OCI-LY7 (cell line): ENCODE results near the gene MAML3. TPM values are rescaled to one million over a fixed set of nuclear protein-coding genes. Genes with fewer than 3 reads are reported as not detected.
A peak's percentile ranks its signal among the peaks of the same experiment; 100 is the strongest.

Experiments used
- BruUV-seq: library from RNA; stranded (reverse); fragments of 400-500 nt; replicated peaks from 2 replicates; lab custom pipeline; 2021; lab: Mats Ljungman, UMichigan
- CTCF ChIA-PET: fragments of 300-600 bp; sonication (Branson Sonifier 250); formaldehyde crosslinking; loops from one replicate; lab custom pipeline; 2022; ENCODE audit warnings: antibody characterized with exemption; ENCODE audit not compliant: unreplicated experiment; lab: Charles Lee
- POLR2A ChIA-PET: fragments of 300-600 bp; sonication (Branson Sonifier 250); formaldehyde crosslinking; loops from one replicate; lab custom pipeline; 2022; ENCODE audit warnings: antibody characterized with exemption; lab: Charles Lee
- DNase-seq: peaks from one replicate; pipeline ENCODE4 v3.0.0-alpha.2; 2015; ENCODE audit warnings: low spot score
- H2AFZ ChIP-seq: fragments of 200-600 bp; sonication (generic), shearing (Covaris generic); 2 replicates; pipeline ENCODE4 v1.6.1; 2014; ENCODE audit warnings: mild to moderate bottlenecking, antibody characterized with exemption, low read length, moderate library complexity
- H3K27ac ChIP-seq: fragments of 200-600 bp; sonication (generic); 2 replicates; pipeline ENCODE4 v1.5.1; 2014; ENCODE audit warnings: mixed run types, low read depth, mild to moderate bottlenecking, moderate library complexity, low read length, inconsistent platforms; ENCODE audit not compliant: poor library complexity, severe bottlenecking
- H3K36me3 ChIP-seq: fragments of 200-600 bp; sonication (generic); 2 replicates; pipeline ENCODE4 v1.6.1; 2014; ENCODE audit warnings: mild to moderate bottlenecking, antibody characterized with exemption, low read length, moderate library complexity, mixed read lengths; ENCODE audit not compliant: insufficient read depth
- H3K4me1 ChIP-seq: fragments of 200-600 bp; sonication (generic); 2 replicates; pipeline ENCODE4 v1.5.1; 2014; ENCODE audit warnings: mild to moderate bottlenecking, low read length; ENCODE audit not compliant: insufficient read depth, poor library complexity, severe bottlenecking
- H3K4me2 ChIP-seq: fragments of 200-600 bp; sonication (generic); 2 replicates; pipeline ENCODE4 v1.6.1; 2014; ENCODE audit warnings: mild to moderate bottlenecking, low read length
- H3K4me3 ChIP-seq: fragments of 200-600 bp; sonication (generic); 2 replicates; pipeline ENCODE4 v1.5.1; 2014; ENCODE audit warnings: mild to moderate bottlenecking, low read depth, low read length; ENCODE audit not compliant: poor library complexity, severe bottlenecking
- H3K79me2 ChIP-seq: fragments of 200-600 bp; sonication (generic); 2 replicates; pipeline ENCODE4 v1.6.1; 2016; ENCODE audit warnings: low read depth, mild to moderate bottlenecking, low read length, moderate library complexity, mixed read lengths; ENCODE audit not compliant: insufficient read depth
- H3K9me2 ChIP-seq: fragments of 200-600 bp; sonication (generic); 2 replicates; pipeline ENCODE4 v1.6.1; 2016; ENCODE audit warnings: mild to moderate bottlenecking, low read length, mixed read lengths; ENCODE audit not compliant: insufficient read depth
- H3K9me3 ChIP-seq: fragments of 200-600 bp; sonication (generic); 2 replicates; pipeline ENCODE4 v1.6.1; 2014; ENCODE audit warnings: mild to moderate bottlenecking, mixed run types, low read length, mixed read lengths
- H4K20me1 ChIP-seq: fragments of 200-600 bp; sonication (generic); 2 replicates; pipeline ENCODE4 v1.6.1; 2014; ENCODE audit warnings: mild to moderate bottlenecking, antibody characterized with exemption, low read length, moderate library complexity, mixed read lengths; ENCODE audit not compliant: insufficient read depth
- EZH2phosphoT487 ChIP-seq: fragments of 200-600 bp; sonication (generic); IDR thresholded peaks from 2 replicates; pipeline ENCODE4 v1.6.1; 2018; ENCODE audit warnings: low read depth, borderline replicate concordance, mild to moderate bottlenecking, mixed run types, antibody characterized with exemption, low read length, moderate library complexity, mixed read lengths
- intact Hi-C: fragments of 100-400 bp; cut with micrococcal nuclease; formaldehyde crosslinking; loops from one replicate; pipeline ENCODE4 v1.10.0; 2022; ENCODE audit not compliant: unreplicated experiment
- total RNA-seq, 2 experiments: library from RNA; depleted of rRNA in 1 of 2; stranded (reverse); fragments of >200 nt in 1 of 2; shearing (Covaris generic) in 1 of 2; gene quantifications; 2 replicates each; pipeline ENCODE4 v1.2.3, GENCODE V29; 2014 to 2022
- TF ChIP-seq, protein P1 (sequence below): fragments of 200-600 bp; sonication (generic); conservative IDR thresholded peaks from 2 replicates; pipeline ENCODE4 v1.5.1; 2014; ENCODE audit warnings: mild to moderate bottlenecking, antibody characterized with exemption, low read length, moderate library complexity, mixed read lengths

The MAML3 gene
- total RNA-seq, 2 experiments from 2014 or later = 0.80 to 1.2 TPM

DNA sequence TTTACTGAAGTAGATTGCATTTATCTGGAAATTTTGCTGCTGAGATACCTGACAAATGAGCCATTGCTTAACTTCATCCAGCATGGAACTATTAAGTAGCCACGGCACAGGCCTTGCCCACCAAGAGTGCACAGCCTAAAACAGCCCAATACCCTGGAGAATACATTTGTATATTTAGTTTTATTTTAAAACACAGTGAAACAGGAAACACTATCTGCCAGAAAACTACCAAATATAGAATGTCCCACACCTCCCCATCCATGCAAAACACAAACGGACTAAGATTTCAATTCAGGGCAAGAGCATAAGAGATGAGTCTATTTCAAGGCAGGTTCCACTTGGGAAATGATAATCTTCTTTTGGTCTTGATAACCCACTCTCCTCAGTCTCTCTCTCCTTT lies 57.1 kb downstream of the MAML3 start:
- CTCF ChIA-PET = no interaction called here
- no TSS peak for BruUV-seq
- peaks cover 45% of the 10 kb centered on the region for H3K4me1 ChIP-seq
- no peaks in the 10 kb centered on the region for H3K9me3 ChIP-seq
- POLR2A ChIA-PET = no interaction called here
- H3K4me3 ChIP-seq = no peak overlapping the region
- no peak overlapping the region for H2AFZ ChIP-seq
- peak; percentile 16 for DNase-seq
- H4K20me1 ChIP-seq = no peaks in the 10 kb centered on the region
- H3K36me3 ChIP-seq = no peaks in the 10 kb centered on the region
- intact Hi-C loops = no loop called here
- no peaks in the 10 kb centered on the region for H3K9me2 ChIP-seq
- no peak overlapping the region for H3K27ac ChIP-seq
- TF ChIP-seq, protein P1, sequence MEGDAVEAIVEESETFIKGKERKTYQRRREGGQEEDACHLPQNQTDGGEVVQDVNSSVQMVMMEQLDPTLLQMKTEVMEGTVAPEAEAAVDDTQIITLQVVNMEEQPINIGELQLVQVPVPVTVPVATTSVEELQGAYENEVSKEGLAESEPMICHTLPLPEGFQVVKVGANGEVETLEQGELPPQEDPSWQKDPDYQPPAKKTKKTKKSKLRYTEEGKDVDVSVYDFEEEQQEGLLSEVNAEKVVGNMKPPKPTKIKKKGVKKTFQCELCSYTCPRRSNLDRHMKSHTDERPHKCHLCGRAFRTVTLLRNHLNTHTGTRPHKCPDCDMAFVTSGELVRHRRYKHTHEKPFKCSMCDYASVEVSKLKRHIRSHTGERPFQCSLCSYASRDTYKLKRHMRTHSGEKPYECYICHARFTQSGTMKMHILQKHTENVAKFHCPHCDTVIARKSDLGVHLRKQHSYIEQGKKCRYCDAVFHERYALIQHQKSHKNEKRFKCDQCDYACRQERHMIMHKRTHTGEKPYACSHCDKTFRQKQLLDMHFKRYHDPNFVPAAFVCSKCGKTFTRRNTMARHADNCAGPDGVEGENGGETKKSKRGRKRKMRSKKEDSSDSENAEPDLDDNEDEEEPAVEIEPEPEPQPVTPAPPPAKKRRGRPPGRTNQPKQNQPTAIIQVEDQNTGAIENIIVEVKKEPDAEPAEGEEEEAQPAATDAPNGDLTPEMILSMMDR = no peak
- no peak for TF ChIP-seq EZH2phosphoT487
- peak overlapping the region; percentile 38; the same call in 1 of the 2 replicates for H3K4me2 ChIP-seq
- H3K79me2 ChIP-seq = no peaks in the 10 kb centered on the region

DNA sequence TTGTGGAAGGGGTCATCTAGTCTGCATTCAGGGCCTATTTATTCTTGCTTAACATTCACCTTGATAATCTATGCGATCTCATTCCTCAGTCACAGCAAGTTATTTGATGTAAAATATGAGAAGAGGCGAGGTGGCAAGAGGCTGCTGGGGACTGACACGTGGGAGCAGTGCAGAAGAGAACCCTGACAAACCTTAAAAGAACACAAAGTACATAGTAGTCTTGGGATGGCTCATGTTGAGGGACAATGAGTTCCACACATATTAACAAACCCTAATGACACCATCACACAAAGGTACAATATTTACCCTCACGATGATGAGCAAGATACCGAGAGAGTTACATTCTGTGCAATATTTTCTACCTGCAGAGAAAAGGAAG lies 57.5 kb downstream of the MAML3 start:
- Histone ChIP-seq H3K79me2 (no peaks in the 10 kb centered on the region), H3K4me3 (no peak overlapping the region), H3K27ac (no peak overlapping the region), H3K4me2 (peak overlapping the region; percentile 38; the same call in 1 of the 2 replicates), H3K36me3 (no peaks in the 10 kb centered on the region), H2AFZ (no peak overlapping the region), H3K9me3 (no peaks in the 10 kb centered on the region), H3K4me1 (peaks cover 45% of the 10 kb centered on the region), H3K9me2 (no peaks in the 10 kb centered on the region), H4K20me1 (no peaks in the 10 kb centered on the region)
- TF ChIP-seq, protein P1 = no peak
- TF ChIP-seq EZH2phosphoT487 = no peak
- intact Hi-C loops = no loop called here
- DNase-seq = no peak
- CTCF ChIA-PET = no interaction called here
- POLR2A ChIA-PET = no interaction called here
- BruUV-seq = no TSS peak

DNA sequence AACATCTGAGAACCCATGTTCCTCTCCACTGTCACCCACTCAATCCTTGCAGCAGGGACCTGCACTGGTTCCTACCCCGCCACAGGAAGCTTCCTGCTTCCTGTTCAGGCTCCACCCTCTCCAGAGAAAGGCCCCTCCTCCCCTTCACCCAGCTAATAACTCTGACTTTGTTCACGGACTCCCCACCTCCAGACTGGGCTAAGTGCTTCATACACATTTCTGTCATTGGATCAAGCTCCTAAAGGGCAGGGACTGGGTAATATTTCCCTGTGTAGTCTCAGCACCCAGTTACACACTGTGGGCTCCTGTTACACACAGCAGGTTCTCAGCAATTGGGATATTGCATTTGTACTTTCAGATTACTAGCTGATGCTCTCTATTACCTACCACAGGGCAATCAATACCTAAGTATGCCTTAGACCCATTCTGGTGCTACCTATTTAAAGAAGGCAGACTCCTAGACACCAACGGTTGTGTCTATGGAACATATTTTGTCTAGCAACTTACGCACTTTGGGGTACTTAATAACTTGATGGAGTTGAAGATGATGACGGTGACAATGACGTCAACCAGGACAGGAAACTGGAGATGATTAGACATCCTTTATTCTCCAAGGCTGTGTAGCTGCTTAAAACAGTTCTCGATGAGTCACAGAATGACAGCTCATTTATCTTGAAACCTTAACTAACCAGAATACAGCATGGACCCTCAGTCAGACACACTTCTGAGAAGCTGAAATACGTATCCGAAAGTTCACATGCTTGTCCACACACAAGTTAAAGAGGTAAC lies 58.1 kb downstream of the MAML3 start:
- TF ChIP-seq EZH2phosphoT487 = no peak
- TF ChIP-seq, protein P1 = no peak
- H3K36me3 ChIP-seq = no peaks in the 10 kb centered on the region
- ChIA-PET CTCF (no interaction called here), POLR2A (interaction anchor here (0.5 kb wide), 1 partner anchor 13 kb away, joined by 3 read pairs; no protein-coding TSS in a partner anchor)
- H3K4me3 ChIP-seq = no peak overlapping the region
- peak overlapping the region; percentile 82 for H2AFZ ChIP-seq
- H4K20me1 ChIP-seq = no peaks in the 10 kb centered on the region
- no peaks in the 10 kb centered on the region for H3K9me3 ChIP-seq
- no peak overlapping the region for H3K27ac ChIP-seq
- H3K4me2 ChIP-seq = peak overlapping the region; percentile 29; the same call in 1 of the 2 replicates
- no peaks in the 10 kb centered on the region for H3K9me2 ChIP-seq
- intact Hi-C loops = no loop called here
- H3K79me2 ChIP-seq = no peaks in the 10 kb centered on the region
- peaks cover 45% of the 10 kb centered on the region for H3K4me1 ChIP-seq
- DNase-seq = peak; percentile 8
- BruUV-seq = no TSS peak
